Limb (tissue), 2 donors: ENCODE data around the gene POLR2A.
"Not testable (repeated sequence)": the region's sequence is repeated elsewhere in the genome, so short reads cannot be mapped to it uniquely, and the experiment has no call there.

Experiments used
- DNase-seq, 2 donors: peaks; one replicate each; pipeline ENCODE4 v3.0.0-alpha.2; 2016; ENCODE audit errors: extremely low spot score in 2 of 2

Gene POLR2A

DNA sequence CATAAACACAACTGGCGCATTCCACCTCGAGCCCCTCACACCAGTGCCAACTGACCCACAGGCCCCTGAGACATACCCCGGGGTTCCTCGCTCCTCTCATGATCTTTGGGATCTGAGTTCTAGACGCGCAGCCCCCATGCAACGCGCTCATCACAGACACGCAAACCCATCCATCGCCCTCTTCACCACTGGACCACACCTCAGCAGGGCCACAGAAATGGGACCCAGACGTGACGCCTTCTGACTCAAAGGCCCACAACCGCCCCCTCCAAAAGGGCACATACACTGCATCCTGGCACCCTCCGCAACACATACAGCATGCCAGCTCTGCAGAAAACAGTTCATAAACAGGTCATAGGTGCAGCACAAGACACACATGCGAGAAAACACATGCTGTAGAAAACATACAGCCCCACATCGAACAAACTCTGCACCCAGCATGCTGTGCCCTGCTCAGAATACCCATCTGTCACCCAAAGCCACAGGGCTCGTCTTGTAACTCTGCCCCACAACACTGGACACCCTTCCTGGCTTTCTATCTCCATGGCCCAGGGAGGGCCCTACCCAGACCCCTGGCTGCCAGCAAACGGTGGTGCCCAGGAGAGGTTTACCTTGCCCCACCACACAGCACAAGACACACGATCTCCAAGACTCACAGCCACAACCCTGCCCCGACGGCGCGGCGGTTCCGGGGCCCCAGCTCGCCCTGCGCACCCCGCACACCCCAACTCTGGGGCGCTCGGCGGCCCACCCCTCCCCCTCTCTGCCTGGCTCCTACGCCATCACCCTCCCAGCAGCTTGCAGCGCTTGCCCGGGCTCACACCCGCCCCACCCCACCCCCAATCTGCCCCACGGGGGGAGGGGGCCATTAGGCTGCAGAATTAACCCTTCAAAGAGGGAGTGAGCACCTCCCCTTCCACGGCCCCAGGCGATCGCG lies 5.6 kb upstream of the POLR2A start:
- DNase-seq, result peak; percentile 21 to 80

DNA sequence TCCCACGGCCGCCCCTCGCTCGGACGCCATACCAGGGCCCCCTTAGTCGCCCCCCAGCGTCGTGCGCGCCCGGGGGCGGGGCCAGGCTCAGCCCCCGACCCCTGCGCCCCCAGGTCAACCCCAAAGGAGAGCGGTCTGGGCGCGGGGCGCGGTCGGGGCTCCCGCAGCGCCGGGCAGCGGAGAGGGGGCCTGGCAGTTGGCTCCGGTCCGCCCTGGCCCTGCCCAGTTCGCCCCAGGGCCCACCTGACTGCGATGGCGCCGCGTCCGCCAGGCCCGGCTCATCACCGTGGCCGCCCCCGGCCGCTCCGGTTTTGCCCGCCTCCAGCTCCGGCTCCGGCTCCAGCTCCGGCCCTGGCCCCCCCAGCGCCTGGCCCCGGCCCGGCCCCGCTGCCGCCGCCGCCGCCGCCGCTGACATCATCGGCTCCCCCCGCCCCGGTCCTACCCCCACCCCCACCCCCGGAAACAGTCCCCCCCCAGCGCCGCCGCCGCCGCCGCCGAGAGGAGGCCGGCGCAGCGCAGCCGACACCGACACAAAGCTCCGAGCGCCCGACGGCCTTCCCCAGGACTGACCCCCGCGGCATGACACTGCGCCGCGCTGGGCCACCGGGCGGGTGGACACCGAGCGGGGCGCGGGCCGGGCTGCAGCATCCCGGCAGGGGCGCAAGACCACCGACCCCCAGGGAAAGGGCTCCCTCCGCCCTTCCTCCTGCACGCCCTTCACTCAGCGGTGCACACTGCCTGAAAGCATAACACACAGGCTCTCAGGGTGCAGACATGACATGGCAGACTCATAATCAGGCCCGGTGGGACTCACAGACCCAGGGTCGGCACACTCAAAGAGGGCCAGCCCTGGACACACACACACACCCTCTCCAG lies 4.7 kb upstream of the POLR2A start, which contains the start of gene ZBTB4:
ZBTB4 (minus strand) TSS at position 419 of the 876 bp plus-strand sequence. CDS start 12,830 bp downstream, outside the sequence.
- DNase-seq, result peak in 1 of 2 donors; percentile 85

DNA sequence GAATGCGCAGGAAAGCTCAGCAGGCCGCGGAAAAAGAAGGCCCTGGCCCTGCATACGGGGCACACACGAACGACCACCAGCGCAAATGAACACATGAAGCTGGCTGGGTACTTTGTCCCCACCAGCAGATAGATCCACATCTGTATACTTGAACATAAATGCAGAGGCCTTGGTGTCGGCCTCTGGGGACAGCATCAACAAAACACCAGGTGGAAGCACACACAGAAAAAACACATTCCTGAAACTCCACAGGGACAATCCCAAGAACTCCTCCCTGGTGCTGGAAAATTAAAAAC lies 4.1 kb upstream of the POLR2A start:
- no peak for DNase-seq

DNA sequence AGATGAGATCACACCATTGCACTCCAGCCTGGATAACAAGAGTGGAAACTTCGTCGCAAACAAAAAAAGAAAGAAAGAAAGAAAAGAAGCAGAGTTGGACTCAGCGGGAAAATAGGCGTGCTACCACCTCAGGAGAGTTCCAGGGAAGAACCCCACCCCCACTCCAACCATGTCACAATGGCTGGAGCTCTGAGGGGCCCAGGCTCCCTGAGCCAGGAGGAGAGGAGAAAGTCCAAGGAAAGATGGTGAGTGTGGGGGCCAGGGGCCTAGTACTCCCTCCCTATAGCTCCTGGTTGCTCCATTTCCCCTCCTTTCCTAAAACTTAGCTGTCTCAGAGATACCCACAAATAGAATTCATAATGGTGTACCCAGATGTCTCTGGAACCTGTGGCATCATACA lies 2.9 kb upstream of the POLR2A start, which contains the start of gene SLC35G6:
SLC35G6 (plus strand) TSS at position 172 of the 400 bp plus-strand sequence; CDS start at position 243, 71 bp downstream.
- DNase-seq, result not testable (repeated sequence)

DNA sequence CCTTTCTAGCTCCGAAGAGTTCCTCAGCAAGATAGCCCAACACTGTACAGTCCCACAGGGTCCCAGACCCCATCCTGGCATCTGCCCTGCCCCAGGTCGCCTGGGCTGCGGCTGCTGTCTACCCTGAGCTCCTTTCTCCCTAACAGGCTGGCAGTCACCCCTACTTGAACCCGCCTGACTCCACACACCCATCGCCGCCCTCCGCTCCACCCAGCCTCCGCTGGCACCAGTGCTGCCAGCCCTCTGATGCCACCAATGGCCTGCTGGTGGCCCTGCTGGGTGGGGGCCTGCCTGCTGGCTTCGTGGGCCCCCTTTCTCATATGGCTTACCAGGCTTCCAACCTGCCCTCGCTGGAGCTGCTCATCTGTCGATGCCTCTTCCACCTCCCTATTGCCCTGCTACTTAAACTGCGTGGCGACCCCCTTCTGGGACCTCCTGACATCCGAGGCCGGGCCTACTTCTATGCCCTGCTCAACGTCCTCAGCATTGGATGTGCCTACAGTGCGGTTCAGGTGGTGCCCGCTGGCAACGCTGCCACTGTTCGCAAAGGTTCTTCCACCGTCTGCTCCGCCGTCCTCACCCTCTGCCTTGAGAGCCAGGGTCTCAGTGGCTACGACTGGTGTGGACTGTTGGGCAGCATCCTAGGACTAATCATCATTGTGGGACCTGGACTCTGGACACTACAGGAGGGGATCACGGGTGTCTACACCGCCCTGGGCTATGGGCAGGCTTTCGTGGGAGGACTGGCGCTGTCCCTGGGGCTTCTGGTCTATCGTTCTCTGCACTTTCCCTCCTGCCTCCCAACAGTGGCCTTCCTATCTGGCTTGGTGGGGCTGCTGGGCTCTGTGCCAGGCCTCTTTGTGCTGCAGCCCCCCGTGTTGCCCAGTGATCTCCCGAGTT lies 2.1 kb upstream of the POLR2A start:
- not testable (repeated sequence) for DNase-seq

DNA sequence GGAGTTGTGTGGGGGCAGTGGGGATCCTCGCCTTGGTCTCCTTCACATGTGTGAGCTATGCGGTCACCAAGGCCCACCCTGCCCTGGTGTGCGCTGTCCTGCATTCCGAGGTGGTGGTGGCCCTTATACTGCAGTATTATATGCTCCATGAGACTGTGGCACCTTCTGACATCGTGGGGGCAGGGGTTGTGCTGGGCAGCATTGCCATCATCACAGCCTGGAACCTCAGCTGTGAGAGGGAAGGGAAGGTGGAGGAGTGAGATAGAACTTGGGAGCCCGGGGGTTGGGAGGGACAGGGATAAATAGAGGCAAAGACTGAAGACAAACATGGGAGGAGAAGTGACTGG lies 1.5 kb upstream of the POLR2A start:
- not testable (repeated sequence) for DNase-seq

DNA sequence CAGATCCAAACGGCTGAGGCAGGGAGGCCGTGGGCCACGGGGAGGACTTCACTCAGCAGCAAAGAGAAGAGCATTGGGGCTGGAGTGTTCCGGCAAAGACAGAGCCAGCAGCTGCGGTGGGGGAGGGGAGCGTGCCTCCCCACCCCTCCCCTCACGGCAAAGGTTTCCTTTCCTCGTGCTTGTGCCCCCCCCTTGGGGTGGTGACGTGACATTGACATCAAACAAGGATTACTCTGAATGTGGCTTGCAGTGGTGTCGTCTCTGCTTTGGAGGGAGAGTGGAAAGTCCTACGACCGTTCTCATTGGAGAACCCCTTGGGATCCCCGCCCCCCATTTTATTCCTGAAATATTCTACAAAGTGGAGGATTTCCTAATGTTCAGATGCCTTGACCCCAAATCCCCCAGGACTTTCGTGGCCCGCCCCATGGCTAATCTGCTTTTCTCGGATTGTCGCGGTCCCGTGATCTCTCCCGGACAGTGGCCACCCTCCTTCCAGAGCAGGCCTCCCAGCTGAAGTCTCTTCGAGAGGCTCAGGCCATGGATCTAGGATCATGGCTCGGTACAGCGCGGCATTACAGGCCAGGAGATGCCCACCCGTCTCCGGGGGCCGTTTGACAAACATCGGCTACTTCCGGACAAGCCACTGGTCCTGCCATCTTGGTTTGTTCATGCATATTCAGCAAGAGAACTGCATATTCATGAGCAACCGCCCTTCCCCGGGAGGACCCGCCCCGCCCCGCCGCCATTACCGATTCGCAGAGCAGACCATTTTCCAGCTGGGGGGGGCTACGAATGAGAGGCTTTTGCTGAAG lies 705 bp upstream of the POLR2A start:
- peak; percentile 93 to 97 for DNase-seq

DNA sequence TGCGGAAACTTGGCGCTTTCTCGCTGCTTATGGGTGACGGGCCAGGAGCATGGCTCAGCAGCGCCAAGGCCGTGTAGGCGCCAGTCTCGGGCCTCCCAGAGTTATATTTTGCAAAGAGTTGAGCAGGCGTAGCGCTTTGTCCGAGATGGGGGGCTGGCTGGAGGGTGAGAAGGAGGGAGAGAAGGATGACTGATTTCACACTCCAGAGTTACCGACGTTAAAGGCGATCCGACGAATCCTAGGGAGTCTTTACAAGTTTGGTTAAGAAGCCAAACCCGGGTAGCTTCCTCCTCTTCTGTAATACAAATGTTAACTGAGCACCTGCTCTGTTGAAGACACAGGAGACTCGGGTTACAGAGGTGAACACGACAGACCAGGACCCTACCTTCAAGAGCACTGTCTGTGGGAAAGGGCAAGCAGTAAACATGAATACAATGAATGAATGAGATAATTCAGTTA lies 782 bp downstream of the POLR2A start:
- DNase-seq, result no peak

DNA sequence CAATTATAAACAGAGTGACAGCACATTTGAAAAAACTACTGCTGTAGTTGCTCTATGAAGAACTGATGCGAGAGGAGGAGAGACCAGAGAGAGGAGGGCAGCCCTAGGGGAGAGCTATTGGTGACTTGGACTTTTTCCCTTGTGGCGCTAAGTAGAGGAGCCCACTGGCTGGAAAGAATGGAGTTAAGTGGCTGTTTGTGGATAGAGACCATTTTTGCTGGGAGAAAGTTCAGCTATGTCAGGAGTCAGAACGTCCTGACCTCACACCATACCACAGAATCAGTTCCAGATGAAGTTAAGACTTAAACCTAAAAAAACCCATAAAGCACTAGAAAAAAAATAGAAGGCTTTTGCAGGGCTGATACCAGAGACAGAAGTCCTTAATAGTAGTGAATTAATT lies 2.0 kb downstream of the POLR2A start:
- DNase-seq, result no peak

DNA sequence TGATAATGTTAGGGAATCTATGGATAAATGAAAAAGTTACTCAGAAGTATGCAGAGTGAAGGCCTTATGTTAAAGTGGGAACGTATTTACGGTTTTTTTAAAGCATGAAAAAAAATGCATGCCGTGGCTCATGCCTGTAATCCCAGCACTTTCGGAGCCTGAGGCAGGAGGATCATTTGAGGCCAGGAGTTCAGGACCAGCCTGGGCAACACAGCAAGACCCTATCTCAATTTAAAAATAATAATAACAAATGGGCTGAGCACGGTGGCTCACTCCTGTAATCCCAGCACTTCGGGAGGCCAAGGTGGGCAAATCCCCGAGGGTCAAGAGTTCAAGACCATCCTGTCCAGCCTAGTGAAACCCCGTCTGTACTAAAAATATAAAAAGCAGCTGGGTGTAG lies 6.0 kb downstream of the POLR2A start:
- DNase-seq, result no peak

DNA sequence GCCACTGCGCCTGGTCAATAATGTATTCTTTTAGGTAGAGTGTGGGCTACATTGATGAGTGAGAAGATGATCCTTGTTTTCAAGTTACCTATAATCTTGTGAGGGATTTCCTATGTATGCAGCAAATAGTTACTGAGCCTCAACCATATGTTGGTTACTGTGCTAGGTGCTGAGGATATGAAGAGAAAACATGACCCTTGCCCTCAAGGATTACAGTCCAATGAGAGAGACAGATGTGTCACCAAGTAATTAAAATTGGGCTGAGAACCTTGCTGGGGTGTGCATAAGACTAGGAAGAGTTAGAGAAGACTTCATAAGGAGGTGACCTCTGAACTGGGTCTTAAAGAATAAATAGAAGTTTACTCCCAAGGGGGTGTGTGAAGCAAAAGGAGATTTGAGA lies 7.4 kb downstream of the POLR2A start:
- DNase-seq, result no peak

DNA sequence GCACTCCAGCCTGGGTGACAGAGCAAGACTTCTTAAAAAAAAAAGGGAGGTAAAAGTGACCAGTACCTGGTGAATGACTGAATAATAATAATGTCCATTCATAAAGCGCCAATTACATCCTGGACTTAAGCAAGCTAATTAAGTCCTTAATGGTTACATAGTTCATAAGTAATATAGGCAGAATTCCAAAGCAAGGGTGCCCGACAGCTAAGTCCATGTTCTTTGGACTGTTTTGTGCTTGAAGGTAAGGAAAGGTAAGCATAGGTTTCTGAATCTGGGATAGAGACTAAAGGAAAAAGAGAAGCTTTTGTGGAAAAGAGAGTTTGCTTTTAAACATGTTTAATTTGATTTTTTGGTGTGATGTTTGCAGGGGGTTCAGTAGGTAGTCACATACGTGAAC lies 9.8 kb downstream of the POLR2A start:
- DNase-seq, result no peak

DNA sequence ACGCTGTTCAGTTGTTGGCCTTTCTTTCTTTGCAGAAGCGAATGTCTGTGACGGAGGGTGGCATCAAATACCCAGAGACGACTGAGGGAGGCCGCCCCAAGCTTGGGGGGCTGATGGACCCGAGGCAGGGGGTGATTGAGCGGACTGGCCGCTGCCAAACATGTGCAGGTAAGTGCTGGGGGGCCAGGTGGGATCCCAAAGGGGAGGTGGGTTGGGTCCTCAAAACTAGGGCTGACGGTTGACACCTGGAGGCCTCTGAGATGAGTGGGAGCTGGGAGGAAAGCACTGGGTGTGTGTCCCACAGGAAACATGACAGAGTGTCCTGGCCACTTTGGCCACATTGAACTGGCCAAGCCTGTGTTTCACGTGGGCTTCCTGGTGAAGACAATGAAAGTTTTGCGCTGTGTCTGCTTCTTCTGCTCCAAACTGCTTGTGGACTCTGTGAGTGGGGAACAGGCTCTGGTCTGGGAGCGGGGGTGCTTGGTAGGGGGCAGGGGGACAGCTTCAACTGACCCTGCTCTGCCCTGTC lies 11.8 kb downstream of the POLR2A start:
- DNase-seq, result no peak

DNA sequence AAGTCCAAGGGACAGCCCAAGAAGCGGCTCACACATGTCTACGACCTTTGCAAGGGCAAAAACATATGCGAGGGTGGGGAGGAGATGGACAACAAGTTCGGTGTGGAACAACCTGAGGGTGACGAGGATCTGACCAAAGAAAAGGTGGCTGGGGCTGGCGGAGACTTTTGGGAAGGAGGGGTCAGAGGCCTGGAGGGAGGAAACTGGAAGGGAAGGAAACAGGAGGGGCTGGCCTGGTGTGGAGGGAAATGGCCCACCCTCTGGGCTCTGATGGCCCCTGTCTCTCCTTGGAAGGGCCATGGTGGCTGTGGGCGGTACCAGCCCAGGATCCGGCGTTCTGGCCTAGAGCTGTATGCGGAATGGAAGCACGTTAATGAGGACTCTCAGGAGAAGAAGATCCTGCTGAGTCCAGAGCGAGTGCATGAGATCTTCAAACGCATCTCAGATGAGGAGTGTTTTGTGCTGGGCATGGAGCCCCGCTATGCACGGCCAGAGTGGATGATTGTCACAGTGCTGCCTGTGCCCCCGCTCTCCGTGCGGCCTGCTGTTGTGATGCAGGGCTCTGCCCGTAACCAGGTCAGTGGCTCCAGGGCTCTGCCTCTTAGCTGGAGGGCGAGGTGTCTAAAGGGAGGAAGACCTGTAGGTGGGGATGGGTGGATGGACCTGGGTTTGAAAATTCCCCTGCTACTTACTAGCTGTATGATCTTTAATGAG lies 12.5 kb downstream of the POLR2A start:
- no peak for DNase-seq

DNA sequence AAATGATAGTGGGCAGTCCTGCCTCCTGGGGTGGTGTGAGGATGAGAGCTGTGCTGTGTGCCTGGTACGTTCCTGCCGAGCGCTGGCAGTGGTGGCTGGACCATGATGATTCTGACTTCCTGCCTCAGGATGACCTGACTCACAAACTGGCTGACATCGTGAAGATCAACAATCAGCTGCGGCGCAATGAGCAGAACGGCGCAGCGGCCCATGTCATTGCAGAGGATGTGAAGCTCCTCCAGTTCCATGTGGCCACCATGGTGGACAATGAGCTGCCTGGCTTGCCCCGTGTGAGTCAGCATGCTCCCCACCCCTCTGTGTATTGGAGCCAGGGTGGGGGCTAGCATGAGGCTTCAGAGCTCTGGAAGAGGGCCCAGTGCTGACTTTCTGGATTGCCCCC lies 13.1 kb downstream of the POLR2A start:
- no peak for DNase-seq

DNA sequence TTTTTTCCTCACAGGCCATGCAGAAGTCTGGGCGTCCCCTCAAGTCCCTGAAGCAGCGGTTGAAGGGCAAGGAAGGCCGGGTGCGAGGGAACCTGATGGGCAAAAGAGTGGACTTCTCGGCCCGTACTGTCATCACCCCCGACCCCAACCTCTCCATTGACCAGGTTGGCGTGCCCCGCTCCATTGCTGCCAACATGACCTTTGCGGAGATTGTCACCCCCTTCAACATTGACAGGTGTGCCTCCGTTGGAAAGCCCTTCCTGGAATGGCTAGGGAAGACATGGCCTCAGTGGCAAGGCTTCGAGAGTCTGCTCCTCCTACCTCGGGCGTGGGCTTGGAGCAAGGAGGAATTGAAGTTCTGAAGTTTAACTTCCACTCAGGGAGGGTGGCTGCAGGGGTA lies 13.5 kb downstream of the POLR2A start:
- DNase-seq, result no peak

DNA sequence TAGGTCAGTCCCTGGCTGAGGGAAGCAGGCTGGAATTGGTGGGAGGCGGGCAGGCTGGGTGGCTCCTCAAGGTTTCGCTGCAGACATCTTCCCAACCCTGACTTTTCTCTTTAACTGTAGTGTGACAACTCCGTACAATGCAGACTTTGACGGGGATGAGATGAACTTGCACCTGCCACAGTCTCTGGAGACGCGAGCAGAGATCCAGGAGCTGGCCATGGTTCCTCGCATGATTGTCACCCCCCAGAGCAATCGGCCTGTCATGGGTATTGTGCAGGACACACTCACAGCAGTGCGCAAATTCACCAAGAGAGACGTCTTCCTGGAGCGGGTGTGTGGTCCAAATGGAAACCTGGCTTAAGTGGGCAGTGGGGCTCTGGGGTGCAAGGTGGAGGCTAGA lies 15.0 kb downstream of the POLR2A start:
- DNase-seq, result no peak

DNA sequence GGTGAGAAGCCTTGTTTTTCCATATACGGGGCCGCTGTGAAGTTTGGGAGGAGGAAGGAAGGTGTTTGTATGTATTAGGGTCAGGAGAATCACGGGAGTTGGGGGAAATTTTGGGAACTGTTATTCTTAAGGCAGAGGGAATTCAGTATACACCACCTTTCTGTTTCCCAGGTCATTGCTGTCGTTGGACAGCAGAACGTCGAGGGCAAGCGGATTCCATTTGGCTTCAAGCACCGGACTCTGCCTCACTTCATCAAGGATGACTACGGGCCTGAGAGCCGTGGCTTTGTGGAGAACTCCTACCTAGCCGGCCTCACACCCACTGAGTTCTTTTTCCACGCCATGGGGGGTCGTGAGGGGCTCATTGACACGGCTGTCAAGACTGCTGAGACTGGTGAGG lies 17.6 kb downstream of the POLR2A start:
- no peak for DNase-seq

DNA sequence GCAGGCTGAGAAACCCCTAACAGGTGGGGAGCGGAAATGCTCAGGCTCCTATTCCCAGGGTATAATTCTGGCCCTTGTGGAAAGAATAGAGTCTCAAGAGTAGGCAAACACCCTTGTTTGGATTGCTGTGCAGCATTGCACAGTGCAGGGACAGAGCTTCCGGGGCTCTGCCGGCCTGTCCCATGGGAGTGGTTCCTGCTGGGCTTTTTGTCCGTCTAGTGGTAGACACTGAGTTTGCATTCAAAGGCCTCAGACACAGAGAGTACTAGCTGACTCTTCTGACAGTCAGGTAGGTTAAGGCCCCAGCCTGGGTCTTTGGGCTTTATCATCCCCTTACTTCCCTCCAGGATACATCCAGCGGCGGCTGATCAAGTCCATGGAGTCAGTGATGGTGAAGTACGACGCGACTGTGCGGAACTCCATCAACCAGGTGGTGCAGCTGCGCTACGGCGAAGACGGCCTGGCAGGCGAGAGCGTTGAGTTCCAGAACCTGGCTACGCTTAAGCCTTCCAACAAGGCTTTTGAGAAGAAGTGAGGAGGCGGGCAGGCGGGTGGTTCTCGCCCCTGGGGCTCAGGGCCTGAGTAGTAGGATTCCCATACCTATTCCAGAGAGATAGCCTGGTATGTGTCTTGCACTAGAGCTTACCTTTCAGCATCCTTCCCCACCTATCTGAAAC lies 18.1 kb downstream of the POLR2A start:
- DNase-seq, result no peak
